ENCODE measurements around the gene TWSG1.

- no peak for TF ChIP-seq CTCF (IDR thresholded peaks at IDR 0.05)
- TF ChIP-seq POLR2A (IDR thresholded peaks at IDR 0.05), result no peak
Observed at GRCh38 chr18:9380621-9381395, 46.2 kb downstream of the TWSG1 start.

All from esophagus squamous epithelium (tissue), 4 donors.